Naive thymus-derived CD8-positive, alpha-beta T cell (primary cell): ENCODE results near the gene AKTIP. TPM values are rescaled to one million over a fixed set of nuclear protein-coding genes. Genes with fewer than 3 reads are reported as not detected.

ENCODE experiments used
- ATAC-seq, 2 donors: fragments of 150-1000 bp; cut with Tn5 transposase in 1 of 2; sonication (Bioruptor Pico), chemical (Tn5 transposase) in 1 of 2; 1 replicate in 1 of 2; 2 replicates in 1 of 2; pipeline ENCODE4 v1.10.0; 2021; ENCODE audit warnings: mild to moderate bottlenecking in 2 of 2, moderate library complexity in 2 of 2
- POLR2A ChIA-PET: fragments of 350-600 bp; sonication (Branson Sonifier 250); formaldehyde crosslinking; loops from one replicate; lab custom pipeline; 2021; ENCODE audit warnings: antibody characterized with exemption; lab: Charles Lee
- DNase-seq, 10 donors: peaks; one replicate each; pipeline versions ENCODE4 v3.0.0 to v3.0.0-alpha.2; 2020 to 2022
- H3K27ac Mint-ChIP-seq, 10 donors: one replicate each; pipeline ENCODE4 v1.8.0; 2020 to 2022; ENCODE audit warnings: mild to moderate bottlenecking in 10 of 10, mixed read lengths in 10 of 10, moderate library complexity in 4 of 10, inconsistent platforms in 1 of 10
- H3K27me3 Mint-ChIP-seq, 5 donors: one replicate each; pipeline ENCODE4 v1.8.0; 2021 to 2022; ENCODE audit warnings: mixed read lengths in 5 of 5
- H3K36me3 Mint-ChIP-seq, 3 donors: one replicate each; pipeline ENCODE4 v1.8.0; 2020 to 2022; ENCODE audit warnings: mixed read lengths in 3 of 3, mild to moderate bottlenecking in 2 of 3, inconsistent platforms in 1 of 3
- H3K4me1 Mint-ChIP-seq, 4 donors: one replicate each; pipeline ENCODE4 v1.8.0; 2021 to 2022; ENCODE audit warnings: mixed read lengths in 4 of 4
- H3K4me3 Mint-ChIP-seq, 10 donors: one replicate each; pipeline ENCODE4 v1.8.0; 2020 to 2022; ENCODE audit warnings: mild to moderate bottlenecking in 10 of 10, mixed read lengths in 10 of 10, moderate library complexity in 6 of 10, inconsistent platforms in 1 of 10
- H3K9me3 Mint-ChIP-seq, 9 donors: one replicate each; pipeline ENCODE4 v1.8.0; 2020 to 2022; ENCODE audit warnings: mixed read lengths in 9 of 9, mild to moderate bottlenecking in 3 of 9, inconsistent platforms in 1 of 9, moderate library complexity in 1 of 9
- polyA plus RNA-seq, 3 donors: library from polyadenylated mRNA; unstranded; fragments of 300-500 nt; fragmentation: Illumina TruSeq; gene quantifications; one replicate each; pipeline ENCODE4 v1.2.3, GENCODE V29; 2021
- total RNA-seq, 8 experiments: library from RNA in 2 of 8; stranded (reverse) in 2 of 8; gene quantifications; one replicate each; pipeline ENCODE4 v1.2.3 and lab custom pipeline; 2021 to 2026

AKTIP gene
- total and polyA plus RNA-seq, 5 experiments from 2014 or later: 60.3 to 159 (median 124) TPM

DNA sequence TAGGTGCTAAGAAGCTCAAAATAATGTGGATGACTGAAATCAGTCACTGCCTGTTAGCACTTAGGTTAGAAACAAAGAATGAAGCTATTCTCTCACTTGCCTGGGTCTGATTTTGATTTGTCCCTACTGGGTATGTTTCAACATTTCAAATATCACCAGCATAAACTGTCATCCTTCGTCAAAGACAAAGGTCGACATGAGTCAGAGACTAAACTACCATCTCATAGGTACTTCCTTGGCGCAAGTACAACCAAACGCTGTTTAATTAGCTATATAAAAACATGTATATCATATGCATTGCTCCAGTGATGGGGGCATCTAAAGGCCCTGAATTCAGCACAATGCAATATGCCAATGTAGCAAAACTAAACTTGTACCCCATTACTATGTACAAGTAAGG, 4.0 kb downstream of the AKTIP start:
- H3K9me3 Mint-ChIP-seq: no peaks in the 10 kb centered on the region
- H3K36me3 Mint-ChIP-seq: peaks cover 20 to 64% (median 42%) of the 10 kb centered on the region in 3 donors
- DNase-seq: no peak
- peak overlapping the region in 9 of 10 donors; percentile 70 to 91 (median 77) for H3K27ac Mint-ChIP-seq
- ATAC-seq: no peak
- POLR2A ChIA-PET: interaction anchor here (0.7 to 19.6 kb wide), 8 partner anchors 9 to 62 kb away, joined by 3 to 316 read pairs (median 6); partner anchors contain the start of gene RBL2
- H3K27me3 Mint-ChIP-seq: no peaks in the 10 kb centered on the region
- peaks cover 30 to 78% (median 68%) of the 10 kb centered on the region in 4 donors for H3K4me1 Mint-ChIP-seq
- H3K4me3 Mint-ChIP-seq: peak overlapping the region in 8 of 10 donors; percentile 41 to 79 (median 63)

DNA sequence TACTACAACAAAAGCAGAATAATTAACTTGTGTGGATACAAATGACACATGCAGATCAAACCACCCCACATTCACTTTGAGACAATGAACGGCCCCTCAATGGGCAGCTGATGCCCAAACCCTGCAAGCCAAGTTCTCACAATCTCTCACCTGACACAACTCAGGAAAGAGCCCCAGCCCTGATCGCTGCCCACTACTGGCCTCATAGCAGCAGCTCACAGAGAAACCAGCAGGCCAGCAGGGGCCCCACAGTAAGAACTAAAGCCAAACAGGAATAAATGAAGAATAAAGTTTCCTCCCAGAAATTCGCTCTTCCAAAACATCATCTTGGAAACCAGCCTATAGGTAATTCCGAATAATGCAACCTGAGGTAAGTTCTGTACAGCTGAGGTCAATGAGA, 7.7 kb downstream of the AKTIP start:
- ATAC-seq (peak; percentile 34 to 43), DNase-seq (no peak)
- Mint-ChIP-seq H3K27ac (peak overlapping the region; percentile 4 to 82 (median 57)), H3K9me3 (no peaks in the 10 kb centered on the region), H3K4me1 (peaks cover 32 to 80% (median 64%) of the 10 kb centered on the region in 4 donors), H3K36me3 (peaks cover 15 to 95% (median 51%) of the 10 kb centered on the region in 3 donors), H3K27me3 (no peaks in the 10 kb centered on the region), H3K4me3 (peak overlapping the region in 3 of 10 donors; percentile 10 to 52 (median 15))
- POLR2A ChIA-PET: interaction anchor here (1.7 to 19.6 kb wide), 5 partner anchors 9 to 59 kb away, joined by 9 to 316 read pairs (median 23); partner anchors contain the start of gene RBL2

DNA sequence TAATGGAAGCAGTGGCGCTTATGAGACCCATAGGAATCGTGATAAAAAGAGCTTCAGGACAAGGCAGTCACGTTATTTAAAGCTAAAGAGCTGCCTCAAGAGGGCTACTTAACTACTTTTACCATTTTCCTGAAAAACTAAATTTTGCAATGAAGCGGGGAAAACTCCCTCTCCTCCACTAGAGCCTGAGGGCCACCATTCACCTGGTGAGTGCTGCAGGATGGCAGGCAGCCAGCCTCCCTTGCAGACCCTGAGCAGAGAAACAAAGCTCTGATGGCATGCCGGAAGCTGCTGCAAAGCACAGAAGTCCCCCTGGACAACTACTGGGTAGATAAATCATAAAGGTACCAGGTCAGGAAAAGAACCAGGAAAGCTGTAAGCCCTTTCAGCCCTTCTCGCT, 8.4 kb downstream of the AKTIP start:
- no peak for ATAC-seq
- peak overlapping the region in 8 of 10 donors; percentile 4 to 63 (median 52) for H3K27ac Mint-ChIP-seq
- peaks cover 15 to 96% (median 50%) of the 10 kb centered on the region in 3 donors for H3K36me3 Mint-ChIP-seq
- peak overlapping the region in 1 of 10 donors; percentile 5 for H3K4me3 Mint-ChIP-seq
- DNase-seq: no peak
- H3K9me3 Mint-ChIP-seq: no peaks in the 10 kb centered on the region
- H3K27me3 Mint-ChIP-seq: no peaks in the 10 kb centered on the region
- H3K4me1 Mint-ChIP-seq: peaks cover 36 to 82% (median 66%) of the 10 kb centered on the region in 4 donors
- POLR2A ChIA-PET: interaction anchor here (1.7 to 19.6 kb wide), 6 partner anchors 8 to 58 kb away, joined by 9 to 316 read pairs (median 18); partner anchors contain the start of genes AKTIP and RBL2

DNA sequence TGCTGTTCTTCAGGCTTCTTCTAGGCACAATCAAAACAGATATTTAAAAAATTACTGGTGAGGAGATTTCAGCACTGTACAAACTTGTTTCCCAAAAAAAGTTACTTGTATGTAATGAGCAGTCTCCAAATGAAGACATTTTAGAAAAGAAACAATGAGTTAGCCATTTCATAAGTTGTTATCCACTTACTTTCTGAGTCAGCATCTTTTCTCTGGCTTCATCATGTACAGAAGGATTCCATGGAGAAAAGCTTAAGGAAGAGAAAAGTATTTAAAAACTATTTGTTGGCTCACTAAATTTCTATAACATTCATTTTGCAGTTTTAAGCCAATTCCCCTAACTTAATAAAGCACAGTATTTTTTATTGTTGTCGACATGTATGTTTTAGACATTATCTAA, 10.5 kb downstream of the AKTIP start:
- peaks cover 19 to 95% (median 47%) of the 10 kb centered on the region in 3 donors for H3K36me3 Mint-ChIP-seq
- ATAC-seq: no peak
- H3K4me1 Mint-ChIP-seq: peaks cover 32 to 80% (median 62%) of the 10 kb centered on the region in 4 donors
- POLR2A ChIA-PET: interaction anchor here (0.8 to 19.6 kb wide), 6 partner anchors 10 to 56 kb away, joined by 3 to 316 read pairs (median 18); partner anchors contain the start of genes AKTIP and RBL2
- peaks cover 0 to 6% (median 0%) of the 10 kb centered on the region in 9 donors for H3K9me3 Mint-ChIP-seq
- H3K27me3 Mint-ChIP-seq: no peaks in the 10 kb centered on the region
- H3K4me3 Mint-ChIP-seq: no peak overlapping the region
- DNase-seq: no peak
- H3K27ac Mint-ChIP-seq: peak overlapping the region; percentile 48 to 90 (median 80)

DNA sequence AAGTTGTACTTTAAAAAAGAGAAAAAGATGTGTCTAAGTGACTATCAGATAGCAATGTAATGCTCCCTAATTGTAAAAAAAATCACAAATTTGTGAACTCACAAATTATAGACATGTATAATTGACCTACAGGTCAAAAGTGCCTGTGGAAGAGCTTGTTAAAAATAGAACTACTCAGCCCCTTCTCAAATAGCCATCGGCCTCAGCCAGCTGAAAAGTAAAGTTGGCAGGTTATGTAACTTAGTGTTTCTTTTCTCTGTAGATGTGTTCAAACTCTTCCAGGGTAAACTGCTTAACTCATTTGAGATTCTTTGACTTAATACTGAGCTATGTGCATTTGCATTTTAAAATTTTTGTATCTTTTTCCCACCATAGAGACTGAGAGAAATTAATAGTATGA, 13.3 kb downstream of the AKTIP start:
- peaks cover 24 to 58% (median 46%) of the 10 kb centered on the region in 4 donors for H3K4me1 Mint-ChIP-seq
- peaks cover 0 to 33% (median 12%) of the 10 kb centered on the region in 9 donors for H3K9me3 Mint-ChIP-seq
- H3K36me3 Mint-ChIP-seq: peaks cover 38 to 95% (median 55%) of the 10 kb centered on the region in 3 donors
- no peaks in the 10 kb centered on the region for H3K27me3 Mint-ChIP-seq
- DNase-seq: no peak
- H3K27ac Mint-ChIP-seq: peak overlapping the region; percentile 14 to 95 (median 83)
- ATAC-seq: no peak
- peak overlapping the region in 6 of 10 donors; percentile 3 to 58 (median 30) for H3K4me3 Mint-ChIP-seq
- POLR2A ChIA-PET: interaction anchor here (0.8 to 19.6 kb wide), 10 partner anchors 9 to 53 kb away, joined by 3 to 316 read pairs (median 6); partner anchors contain the start of genes AKTIP and RBL2

DNA sequence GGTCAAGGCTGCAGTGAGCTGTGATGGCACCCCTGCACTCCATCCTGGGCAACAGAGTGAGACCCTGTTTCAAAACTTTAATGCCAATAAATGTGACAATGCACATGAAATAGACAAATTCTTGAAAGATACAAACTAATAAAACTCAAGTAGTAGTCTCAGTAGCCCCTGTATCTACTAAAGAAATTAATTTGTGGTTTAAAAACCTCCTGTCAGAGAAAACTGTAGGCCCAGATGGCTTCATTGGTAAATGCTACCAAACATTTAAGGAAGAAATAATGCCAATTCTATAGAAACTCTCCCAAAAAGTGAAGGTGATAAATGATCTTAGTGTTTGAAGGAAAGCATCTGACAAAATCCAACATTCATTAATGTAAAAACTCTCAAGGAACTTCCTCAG, 16.8 kb downstream of the AKTIP start:
- POLR2A ChIA-PET: interaction anchor here (0.9 to 2.5 kb wide), 7 partner anchors 9 to 50 kb away, joined by 3 to 15 read pairs (median 6); partner anchors contain the start of gene AKTIP
- peak overlapping the region in 2 of 10 donors; percentile 42 to 72 for H3K4me3 Mint-ChIP-seq

DNA sequence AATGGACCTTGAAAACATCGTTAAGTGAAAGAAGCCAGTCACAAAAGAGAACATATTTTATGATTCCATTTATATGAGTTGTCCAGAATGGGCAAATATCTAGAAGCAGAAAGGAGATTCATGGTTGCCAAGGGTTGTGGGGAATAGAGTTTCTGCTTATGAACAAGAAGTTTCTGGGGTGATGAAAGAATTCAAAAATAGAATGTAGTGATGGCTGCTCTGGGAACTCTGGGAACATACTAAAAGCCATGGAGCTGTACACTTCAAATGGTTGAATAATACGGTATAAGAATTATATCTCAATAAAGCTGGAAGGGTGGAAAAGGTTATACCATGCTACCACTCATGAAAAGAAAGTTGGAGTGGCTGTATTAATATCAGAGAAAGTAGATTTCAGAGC, 18.5 kb downstream of the AKTIP start:
- H3K4me1 Mint-ChIP-seq: peaks cover 19 to 45% (median 33%) of the 10 kb centered on the region in 4 donors
- peak overlapping the region in 6 of 10 donors; percentile 9 to 87 (median 46) for H3K27ac Mint-ChIP-seq
- ATAC-seq (no peak), DNase-seq (no peak)
- POLR2A ChIA-PET: interaction anchor here (1.1 to 2.5 kb wide), 7 partner anchors 9 to 50 kb away, joined by 3 to 9 read pairs (median 4); partner anchors contain the start of gene RBL2
- H3K4me3 Mint-ChIP-seq: no peak overlapping the region
- peaks cover 0 to 54% (median 17%) of the 10 kb centered on the region in 9 donors for H3K9me3 Mint-ChIP-seq
- H3K36me3 Mint-ChIP-seq: peaks cover 60 to 97% (median 81%) of the 10 kb centered on the region in 3 donors
- H3K27me3 Mint-ChIP-seq: no peaks in the 10 kb centered on the region

More for the DNA sequence above, 16.8 kb downstream of the AKTIP start:
- H3K27me3 Mint-ChIP-seq: no peaks in the 10 kb centered on the region
- H3K27ac Mint-ChIP-seq: peak overlapping the region in 9 of 10 donors; percentile 20 to 89 (median 68)
- H3K36me3 Mint-ChIP-seq: peaks cover 60 to 96% (median 74%) of the 10 kb centered on the region in 3 donors
- ATAC-seq (no peak), DNase-seq (peak in 2 of 10 donors; percentile 24 to 27)
- H3K9me3 Mint-ChIP-seq: peaks cover 0 to 54% (median 17%) of the 10 kb centered on the region in 9 donors
- peaks cover 25 to 44% (median 39%) of the 10 kb centered on the region in 4 donors for H3K4me1 Mint-ChIP-seq

DNA sequence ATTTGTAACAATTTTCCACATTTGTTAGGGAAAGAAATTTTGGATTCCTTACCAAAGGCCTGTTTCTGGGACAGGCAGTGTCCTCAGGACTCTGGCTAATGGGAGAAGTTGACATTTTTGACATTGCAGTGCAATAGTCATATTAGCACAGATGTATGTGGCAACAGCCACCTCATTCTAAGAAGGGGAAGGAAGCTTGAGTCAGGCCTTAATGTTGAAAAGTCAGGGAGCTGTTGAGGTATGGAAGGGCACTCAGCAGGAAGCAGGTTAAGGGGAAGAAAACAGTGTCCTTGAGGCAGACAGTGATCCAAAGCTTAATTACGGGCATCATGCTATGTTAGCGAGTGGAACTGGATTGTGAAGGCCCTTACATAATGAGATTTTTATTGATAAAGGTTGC, 20.9 kb downstream of the AKTIP start:
- Mint-ChIP-seq H3K4me3 (no peak overlapping the region), H3K4me1 (peaks cover 17 to 47% (median 35%) of the 10 kb centered on the region in 4 donors)
- DNase-seq: no peak

DNA sequence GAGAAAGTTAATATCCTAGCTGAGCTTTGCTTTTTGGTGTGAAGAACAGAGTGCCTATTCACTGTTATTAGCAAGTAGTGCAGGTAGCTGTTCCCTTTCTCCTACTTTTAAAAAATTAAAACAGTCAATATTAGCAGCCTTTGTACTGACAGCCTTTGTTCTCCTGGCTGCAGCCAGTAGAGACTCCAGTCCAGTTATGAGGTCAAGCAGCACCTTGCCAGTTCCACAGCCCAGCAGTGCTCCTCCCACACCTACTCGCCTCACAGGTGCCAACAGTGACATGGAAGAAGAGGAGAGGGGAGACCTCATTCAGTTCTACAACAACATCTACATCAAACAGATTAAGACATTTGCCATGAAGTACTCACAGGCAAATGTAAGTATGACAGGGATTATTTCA, 22.6 kb downstream of the AKTIP start:
- Mint-ChIP-seq H3K36me3 (peaks cover 47 to 98% (median 85%) of the 10 kb centered on the region in 3 donors), H3K27me3 (no peaks in the 10 kb centered on the region), H3K4me1 (peaks cover 24 to 56% (median 50%) of the 10 kb centered on the region in 4 donors), H3K4me3 (peak overlapping the region in 3 of 10 donors; percentile 9 to 27 (median 20)), H3K9me3 (peaks cover 0 to 29% (median 17%) of the 10 kb centered on the region in 9 donors), H3K27ac (peak overlapping the region; percentile 51 to 84 (median 80))
- no peak for ATAC-seq
- no peak for DNase-seq
- POLR2A ChIA-PET: interaction anchor here (1.2 to 5.4 kb wide), 7 partner anchors 10 to 44 kb away, joined by 4 to 46 read pairs (median 8); partner anchors contain the start of genes AKTIP and RBL2

More for the DNA sequence above, 20.9 kb downstream of the AKTIP start:
- Mint-ChIP-seq H3K27ac (peak overlapping the region; percentile 36 to 91 (median 64)), H3K9me3 (peaks cover 0 to 46% (median 20%) of the 10 kb centered on the region in 9 donors), H3K36me3 (peaks cover 50 to 98% (median 90%) of the 10 kb centered on the region in 3 donors), H3K27me3 (no peaks in the 10 kb centered on the region)
- POLR2A ChIA-PET: interaction anchor here (0.7 to 5.4 kb wide), 6 partner anchors 11 to 46 kb away, joined by 3 to 46 read pairs (median 7); partner anchors contain the start of gene RBL2
- ATAC-seq: no peak

DNA sequence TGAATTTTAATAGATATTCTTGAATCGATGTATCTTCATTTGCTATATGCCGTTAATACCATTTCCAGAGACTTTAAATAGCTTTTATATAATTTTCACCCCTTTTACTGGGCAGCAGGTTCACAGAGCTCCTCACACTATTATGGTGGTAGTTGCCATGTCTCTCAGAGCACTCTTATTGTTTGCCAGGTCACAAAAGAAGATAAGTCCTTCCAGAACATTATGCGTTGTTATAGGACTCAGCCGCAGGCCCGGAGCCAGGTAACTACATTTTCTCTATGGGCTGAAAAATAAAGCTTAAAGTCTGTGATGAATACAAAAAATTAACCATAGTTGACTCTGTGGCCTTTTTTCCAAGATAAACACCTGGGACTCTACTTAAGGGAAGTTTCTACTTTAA, 24.0 kb downstream of the AKTIP start:
- DNase-seq: no peak
- H3K4me3 Mint-ChIP-seq: peak overlapping the region in 1 of 10 donors; percentile 26
- H3K9me3 Mint-ChIP-seq: peaks cover 0 to 15% (median 5%) of the 10 kb centered on the region in 9 donors
- H3K4me1 Mint-ChIP-seq: peaks cover 32 to 66% (median 59%) of the 10 kb centered on the region in 4 donors
- peaks cover 38 to 97% (median 75%) of the 10 kb centered on the region in 3 donors for H3K36me3 Mint-ChIP-seq
- POLR2A ChIA-PET: interaction anchor here (0.5 to 5.4 kb wide), 8 partner anchors 9 to 281 kb away, joined by 3 to 46 read pairs (median 6); partner anchors contain the start of gene RBL2
- H3K27ac Mint-ChIP-seq: peak overlapping the region in 9 of 10 donors; percentile 32 to 87 (median 76)
- ATAC-seq: no peak
- no peaks in the 10 kb centered on the region for H3K27me3 Mint-ChIP-seq

DNA sequence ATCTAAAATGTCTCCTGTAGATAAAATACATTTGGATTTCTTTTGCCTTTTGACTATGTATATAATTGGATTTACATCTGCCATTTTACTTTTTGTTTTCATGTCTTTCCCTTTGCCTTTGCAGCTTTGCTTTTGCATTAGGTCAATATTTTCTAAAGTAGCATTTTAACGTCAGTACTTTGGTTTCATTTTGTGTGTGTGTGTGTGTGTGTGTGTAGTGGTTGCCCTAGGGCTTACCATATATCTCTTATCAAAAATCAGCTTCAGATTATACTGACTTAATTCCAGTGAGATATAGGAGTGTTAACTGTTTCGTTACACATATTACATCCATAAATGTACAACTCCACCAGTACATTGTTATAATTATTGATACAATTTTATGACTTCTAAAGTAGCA, 26.1 kb downstream of the AKTIP start:
- peaks cover 0 to 10% (median 0%) of the 10 kb centered on the region in 9 donors for H3K9me3 Mint-ChIP-seq
- H3K4me1 Mint-ChIP-seq: peaks cover 25 to 80% (median 61%) of the 10 kb centered on the region in 4 donors
- H3K4me3 Mint-ChIP-seq: peak overlapping the region in 9 of 10 donors; percentile 11 to 66 (median 52)
- no peak for DNase-seq
- H3K27me3 Mint-ChIP-seq: no peaks in the 10 kb centered on the region
- POLR2A ChIA-PET: interaction anchor here (1.2 to 2.4 kb wide), 5 partner anchors 11 to 41 kb away, joined by 3 to 8 read pairs (median 5); no protein-coding TSS in a partner anchor
- peaks cover 36 to 97% (median 75%) of the 10 kb centered on the region in 3 donors for H3K36me3 Mint-ChIP-seq
- no peak for ATAC-seq
- H3K27ac Mint-ChIP-seq: peak overlapping the region in 9 of 10 donors; percentile 60 to 93 (median 73)
